ENCODE data around the gene NRP2. TPM values are rescaled to one million over a fixed set of nuclear protein-coding genes. Genes with fewer than 3 reads are reported as not detected.

NRP2 gene
- total RNA-seq, 2 donors from 2014 or later: 69.7 to 92.4 TPM

DNA sequence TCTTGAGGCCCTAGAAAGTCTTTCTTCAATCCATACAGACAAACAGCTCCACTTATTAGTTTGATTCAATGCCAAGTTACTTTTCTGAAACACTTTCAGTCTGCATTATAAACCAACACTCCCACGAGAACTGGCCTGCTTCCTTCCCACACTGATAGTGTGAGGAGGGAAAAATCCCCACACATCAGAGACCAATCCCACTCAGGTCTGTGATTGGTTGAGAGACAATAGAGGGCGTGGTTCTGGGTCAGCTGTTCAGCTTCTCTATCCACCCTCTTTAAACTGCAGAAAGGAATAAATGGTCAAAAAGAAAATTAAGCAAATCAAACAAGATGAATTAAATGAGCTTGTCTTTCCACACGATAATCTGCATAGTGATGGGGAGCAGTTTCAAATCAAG lies 152.5 kb downstream of the NRP2 start:
- no peaks in the 10 kb centered on the region for H3K27me3 Mint-ChIP-seq (ENCODE audit: insufficient read depth)
- H3K27ac Mint-ChIP-seq: no peak overlapping the region
- Histone ChIP-seq H3K4me1 (ENCODE audit: control insufficient read depth, insufficient read depth, low read length) (no peaks in the 10 kb centered on the region), H3K9ac (ENCODE audit: extremely low read depth, low read length, poor library complexity, severe bottlenecking) (no peak overlapping the region), H3K4me3 (ENCODE audit: low read length) (no peak overlapping the region), H3K27me3 (ENCODE audit: control insufficient read depth, insufficient read depth, low read length, poor library complexity, severe bottlenecking) (no peaks in the 10 kb centered on the region), H3K9me3 (ENCODE audit: control insufficient read depth, low read length) (peaks cover 15% of the 10 kb centered on the region), H3K27ac (ENCODE audit: low read depth, low read length) (no peak overlapping the region), H3K36me3 (ENCODE audit: control insufficient read depth, insufficient read depth, low read length) (no peaks in the 10 kb centered on the region)
- TF ChIP-seq, protein P1, sequence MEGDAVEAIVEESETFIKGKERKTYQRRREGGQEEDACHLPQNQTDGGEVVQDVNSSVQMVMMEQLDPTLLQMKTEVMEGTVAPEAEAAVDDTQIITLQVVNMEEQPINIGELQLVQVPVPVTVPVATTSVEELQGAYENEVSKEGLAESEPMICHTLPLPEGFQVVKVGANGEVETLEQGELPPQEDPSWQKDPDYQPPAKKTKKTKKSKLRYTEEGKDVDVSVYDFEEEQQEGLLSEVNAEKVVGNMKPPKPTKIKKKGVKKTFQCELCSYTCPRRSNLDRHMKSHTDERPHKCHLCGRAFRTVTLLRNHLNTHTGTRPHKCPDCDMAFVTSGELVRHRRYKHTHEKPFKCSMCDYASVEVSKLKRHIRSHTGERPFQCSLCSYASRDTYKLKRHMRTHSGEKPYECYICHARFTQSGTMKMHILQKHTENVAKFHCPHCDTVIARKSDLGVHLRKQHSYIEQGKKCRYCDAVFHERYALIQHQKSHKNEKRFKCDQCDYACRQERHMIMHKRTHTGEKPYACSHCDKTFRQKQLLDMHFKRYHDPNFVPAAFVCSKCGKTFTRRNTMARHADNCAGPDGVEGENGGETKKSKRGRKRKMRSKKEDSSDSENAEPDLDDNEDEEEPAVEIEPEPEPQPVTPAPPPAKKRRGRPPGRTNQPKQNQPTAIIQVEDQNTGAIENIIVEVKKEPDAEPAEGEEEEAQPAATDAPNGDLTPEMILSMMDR (conservative IDR thresholded peaks at IDR 0.05): no peak
- H3K36me3 Mint-ChIP-seq (ENCODE audit: low read depth): no peaks in the 10 kb centered on the region
- WGBS, 2 experiments (ENCODE audit: insufficient coverage in 1 of 2, insufficient read length in 1 of 2): 87% methylated on average over 3 of the region's 3 CpGs; no CpG with 5 or more reads in 1 of the 2 experiments
- H3K9me3 Mint-ChIP-seq: peaks cover 18% of the 10 kb centered on the region
- no peak for DNase-seq
- H3K4me3 Mint-ChIP-seq: no peak overlapping the region
- peaks cover 19% of the 10 kb centered on the region for H3K4me1 Mint-ChIP-seq

DNA sequence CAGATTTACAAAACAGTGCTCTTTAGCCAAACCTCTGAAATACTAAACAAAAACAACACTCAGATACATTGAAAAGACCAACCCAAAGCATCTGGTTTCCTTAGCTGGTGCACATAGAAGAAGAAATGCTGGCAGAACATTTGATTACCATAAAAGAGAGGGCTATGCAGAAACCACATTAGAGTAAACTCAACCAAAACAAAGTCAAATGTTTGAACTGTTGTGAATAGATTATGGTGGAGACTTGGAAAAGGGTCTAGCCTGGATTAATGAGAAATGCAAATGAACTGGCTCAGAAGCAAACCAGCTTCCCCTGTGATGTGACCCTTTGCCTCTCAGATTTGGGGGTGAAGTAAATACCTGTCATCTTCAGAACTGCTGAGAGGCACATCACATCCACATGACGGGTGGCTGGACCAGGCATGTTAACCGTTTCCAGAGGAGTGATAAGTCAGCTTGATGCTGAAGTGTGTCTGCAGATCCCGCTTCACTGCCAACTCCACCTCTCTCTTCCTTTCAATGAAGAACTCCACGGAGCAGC lies 153.0 kb downstream of the NRP2 start:
- WGBS, 2 experiments (ENCODE audit: insufficient coverage in 1 of 2, insufficient read length in 1 of 2): 93 to 94% methylated on average over 3 to 4 of the region's 4 CpGs
- no peaks in the 10 kb centered on the region for H3K4me1 ChIP-seq (ENCODE audit: control insufficient read depth, insufficient read depth, low read length)

DNA sequence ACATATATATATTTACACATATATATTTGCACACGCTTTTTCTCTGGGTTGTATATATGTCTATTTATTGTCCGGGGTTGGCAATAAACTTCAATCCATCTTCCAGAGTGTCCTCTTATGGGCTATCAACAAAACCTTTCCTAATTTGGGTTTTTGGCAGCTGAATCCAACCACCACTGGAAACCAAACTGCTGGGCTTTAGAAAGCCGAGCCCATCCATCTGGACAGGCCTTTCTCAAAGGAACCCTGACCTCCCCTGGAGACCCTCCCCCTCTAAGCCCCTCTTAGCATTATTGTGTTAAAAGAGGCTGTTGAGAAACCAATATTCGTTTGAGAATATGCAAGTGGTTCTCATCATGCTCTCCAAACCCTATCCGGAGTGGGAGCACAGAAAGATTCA lies 153.6 kb downstream of the NRP2 start:
- TF ChIP-seq, protein P1 (conservative IDR thresholded peaks at IDR 0.05): no peak
- H3K9ac ChIP-seq (ENCODE audit: extremely low read depth, low read length, poor library complexity, severe bottlenecking): no peak overlapping the region
- H3K9me3 ChIP-seq (ENCODE audit: control insufficient read depth, low read length): peaks cover 15% of the 10 kb centered on the region
- no peaks in the 10 kb centered on the region for H3K27me3 Mint-ChIP-seq (ENCODE audit: insufficient read depth)
- no peak overlapping the region for H3K27ac Mint-ChIP-seq
- H3K4me1 Mint-ChIP-seq: peaks cover 19% of the 10 kb centered on the region
- no peaks in the 10 kb centered on the region for H3K4me1 ChIP-seq (ENCODE audit: control insufficient read depth, insufficient read depth, low read length)
- no peak for DNase-seq
- H3K4me3 Mint-ChIP-seq: no peak overlapping the region
- no peak overlapping the region for H3K27ac ChIP-seq (ENCODE audit: low read depth, low read length)
- 62% methylated on average over 4 of the region's 5 CpGs; no CpG with 5 or more reads in 1 of the 2 experiments for WGBS, 2 experiments (ENCODE audit: insufficient coverage in 1 of 2, insufficient read length in 1 of 2)
- no peaks in the 10 kb centered on the region for H3K27me3 ChIP-seq (ENCODE audit: control insufficient read depth, insufficient read depth, low read length, poor library complexity, severe bottlenecking)
- no peaks in the 10 kb centered on the region for H3K36me3 Mint-ChIP-seq (ENCODE audit: low read depth)
- peaks cover 18% of the 10 kb centered on the region for H3K9me3 Mint-ChIP-seq
- no peaks in the 10 kb centered on the region for H3K36me3 ChIP-seq (ENCODE audit: control insufficient read depth, insufficient read depth, low read length)
- no peak overlapping the region for H3K4me3 ChIP-seq (ENCODE audit: low read length)

More for the DNA sequence above, 153.0 kb downstream of the NRP2 start:
- Mint-ChIP-seq H3K4me3 (no peak overlapping the region), H3K9me3 (peaks cover 18% of the 10 kb centered on the region), H3K27ac (no peak overlapping the region), H3K4me1 (peaks cover 19% of the 10 kb centered on the region), H3K36me3 (ENCODE audit: low read depth) (no peaks in the 10 kb centered on the region), H3K27me3 (ENCODE audit: insufficient read depth) (no peaks in the 10 kb centered on the region)
- Histone ChIP-seq H3K27me3 (ENCODE audit: control insufficient read depth, insufficient read depth, low read length, poor library complexity, severe bottlenecking) (no peaks in the 10 kb centered on the region), H3K9me3 (ENCODE audit: control insufficient read depth, low read length) (peaks cover 15% of the 10 kb centered on the region), H3K4me3 (ENCODE audit: low read length) (no peak overlapping the region), H3K36me3 (ENCODE audit: control insufficient read depth, insufficient read depth, low read length) (no peaks in the 10 kb centered on the region), H3K9ac (ENCODE audit: extremely low read depth, low read length, poor library complexity, severe bottlenecking) (no peak overlapping the region), H3K27ac (ENCODE audit: low read depth, low read length) (no peak overlapping the region)
- TF ChIP-seq, protein P1 (conservative IDR thresholded peaks at IDR 0.05): no peak
- no peak for DNase-seq

Data from endodermal cell (in vitro differentiated cells).